Right renal cortex interstitium (tissue), 3 donors: Measurements from ENCODE around the gene ZMIZ1. TPM values are rescaled to one million over a fixed set of nuclear protein-coding genes. Genes with fewer than 3 reads are reported as not detected.

Experiments
- DNase-seq, 3 donors: peaks; one replicate each; pipeline ENCODE4 v3.0.0-alpha.2; 2013; ENCODE audit warnings: low read depth in 3 of 3, low spot score in 2 of 3
- polyA plus RNA-seq, 3 donors: library from polyadenylated mRNA; unstranded; fragments of 120-200 nt; gene quantifications; one replicate each; pipeline ENCODE4 v1.2.1, GENCODE V29; 2013; ENCODE audit not compliant: insufficient read length in 3 of 3

Gene ZMIZ1
- polyA plus RNA-seq, 3 donors = 59.3 to 61.1 (median 61.0) TPM

DNA sequence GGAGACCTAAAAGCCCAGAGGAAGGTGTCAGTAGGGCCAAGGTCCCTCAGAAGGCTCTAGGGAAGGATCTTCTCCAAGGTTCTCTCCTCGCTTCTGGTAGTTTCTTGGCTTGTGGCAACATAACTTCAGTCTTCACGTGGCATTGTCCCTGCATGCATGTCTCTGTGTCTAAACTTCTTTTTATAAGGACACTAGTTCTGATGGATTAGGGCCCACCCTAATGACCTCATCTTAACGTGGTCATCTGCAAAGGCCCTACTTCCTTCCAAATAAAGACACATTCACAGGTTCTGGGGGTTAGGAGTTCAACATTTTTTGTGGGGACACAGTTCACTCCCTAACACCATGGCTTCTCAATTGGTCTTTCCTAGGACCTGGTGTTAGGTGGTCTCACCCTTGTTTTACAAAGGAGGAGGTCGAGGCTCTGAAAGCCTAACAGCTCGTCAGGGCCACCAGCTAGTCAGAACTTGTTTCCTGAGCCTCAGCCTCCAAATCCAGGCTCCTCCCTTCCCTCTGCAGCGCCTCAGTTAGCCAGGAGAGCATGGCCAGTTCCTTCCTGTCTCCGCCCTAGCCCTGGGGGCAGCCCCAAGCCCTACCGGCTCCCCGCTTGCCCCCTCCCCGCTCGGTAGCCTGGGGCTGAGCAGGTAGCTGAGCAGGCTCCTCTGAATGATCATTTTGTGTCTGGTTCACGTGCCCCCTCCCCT is 168.8 kb downstream of the ZMIZ1 start:
- DNase-seq = no peak

DNA sequence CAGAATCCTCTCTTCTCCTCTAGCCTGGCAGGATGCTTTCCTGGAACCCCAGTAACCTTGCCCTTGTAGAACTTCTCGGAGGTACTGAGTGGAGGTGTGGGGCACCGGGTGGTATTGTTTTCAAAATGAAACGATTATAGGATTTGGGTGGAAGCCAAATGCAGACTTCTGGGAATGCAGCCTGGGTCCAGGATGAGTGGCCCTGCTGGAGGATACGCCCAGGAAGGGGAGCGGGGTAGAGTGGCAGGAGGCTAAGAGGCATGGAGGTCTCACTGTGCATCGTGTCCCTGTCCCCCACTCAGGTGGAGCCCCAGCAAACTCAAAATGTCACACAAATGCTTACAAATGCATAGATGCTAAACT is 169.4 kb downstream of the ZMIZ1 start:
- DNase-seq = no peak

DNA sequence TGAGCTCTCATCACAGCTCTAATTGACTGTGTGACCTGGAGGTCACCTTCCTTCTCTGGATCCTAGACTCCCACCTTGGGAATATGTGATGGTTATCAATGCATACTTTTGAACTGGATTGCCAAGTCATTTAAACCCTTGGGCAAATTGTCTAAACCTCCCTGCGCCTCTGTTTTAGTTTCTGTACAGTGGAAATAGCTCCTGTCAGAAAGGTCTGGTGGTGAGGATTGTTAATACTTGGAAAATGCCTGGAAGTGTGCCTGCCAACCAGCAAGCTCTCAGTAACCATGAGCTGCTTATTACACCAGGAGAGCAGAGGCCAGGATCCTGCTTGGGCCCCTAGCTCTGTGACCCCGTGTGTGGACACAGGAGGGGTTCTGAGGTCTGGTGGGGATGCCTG is 169.8 kb downstream of the ZMIZ1 start:
- DNase-seq = no peak

DNA sequence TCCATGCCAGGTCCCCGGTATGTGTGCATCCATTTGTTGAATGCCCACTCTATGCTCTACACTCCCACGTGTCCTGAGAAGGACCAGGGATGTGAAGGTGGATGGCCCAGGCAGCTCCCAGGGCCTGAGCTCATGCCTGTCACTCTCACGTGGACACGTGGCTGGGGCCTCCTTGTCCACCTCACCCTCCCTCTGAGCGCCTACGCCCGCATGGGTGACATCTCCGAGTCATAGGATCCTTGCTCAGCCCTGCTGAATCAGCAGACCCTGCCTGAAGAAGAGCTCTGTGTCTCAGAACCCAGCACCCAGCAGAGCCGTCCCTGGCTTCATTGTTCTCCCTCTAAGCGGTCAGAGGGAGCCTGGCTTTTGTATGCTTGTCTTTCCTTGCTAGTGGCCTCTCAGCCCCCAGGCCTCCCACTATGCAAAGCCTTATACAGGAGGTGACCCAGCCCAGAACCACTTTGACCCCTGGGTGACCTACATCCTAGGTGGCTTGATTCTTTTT is 170.6 kb downstream of the ZMIZ1 start:
- no peak for DNase-seq

DNA sequence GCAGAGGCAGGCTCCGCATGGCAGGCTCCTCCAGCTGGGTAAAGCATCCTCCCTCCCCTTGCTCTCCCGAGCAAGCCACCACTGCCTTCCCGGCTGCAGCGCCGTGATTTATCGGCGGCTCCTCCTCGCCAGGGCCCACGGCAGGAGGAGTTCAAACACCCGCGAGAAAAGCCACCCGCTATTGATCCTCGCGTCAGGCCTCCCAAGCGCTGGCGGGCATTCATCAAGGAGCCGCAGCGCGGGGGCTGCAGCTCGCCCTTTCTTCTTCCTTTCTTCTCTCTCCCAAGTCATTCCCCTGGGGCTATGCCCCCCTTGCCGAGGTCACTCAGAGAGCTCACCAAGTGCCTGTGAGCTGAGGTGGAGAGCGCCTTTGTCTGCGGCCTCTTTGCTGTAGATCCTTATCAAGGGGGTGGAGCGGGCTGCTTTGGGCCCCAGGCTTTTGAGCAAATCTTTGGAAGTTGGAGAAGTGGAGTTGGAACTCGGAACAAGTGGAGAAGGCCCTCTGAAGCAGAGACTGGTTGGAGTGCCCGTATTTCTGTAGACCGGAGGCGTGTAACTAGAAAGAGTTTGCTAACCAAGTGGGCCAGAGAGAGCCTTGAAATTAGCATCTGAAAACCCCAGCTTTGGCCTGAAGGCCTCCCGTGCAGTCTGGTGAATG is 171.3 kb downstream of the ZMIZ1 start:
- no peak for DNase-seq

DNA sequence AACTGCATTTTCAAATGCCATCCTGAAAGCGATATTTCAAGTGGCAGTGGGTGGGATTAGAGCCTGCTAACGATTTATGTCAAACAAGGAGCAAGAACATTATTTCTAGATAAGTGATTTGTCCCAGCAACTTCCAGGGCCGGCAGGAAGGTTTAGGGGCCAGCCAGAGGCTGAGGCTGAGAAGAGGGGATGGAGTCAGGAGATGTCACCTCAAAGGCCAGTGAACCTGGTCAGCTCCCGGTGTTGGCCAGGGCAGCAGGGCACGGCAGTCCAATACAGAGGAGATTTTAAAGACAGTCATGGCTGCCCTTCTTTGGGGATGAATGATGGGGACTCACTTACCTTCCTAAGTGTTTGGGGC is 172.8 kb downstream of the ZMIZ1 start:
- DNase-seq = no peak

DNA sequence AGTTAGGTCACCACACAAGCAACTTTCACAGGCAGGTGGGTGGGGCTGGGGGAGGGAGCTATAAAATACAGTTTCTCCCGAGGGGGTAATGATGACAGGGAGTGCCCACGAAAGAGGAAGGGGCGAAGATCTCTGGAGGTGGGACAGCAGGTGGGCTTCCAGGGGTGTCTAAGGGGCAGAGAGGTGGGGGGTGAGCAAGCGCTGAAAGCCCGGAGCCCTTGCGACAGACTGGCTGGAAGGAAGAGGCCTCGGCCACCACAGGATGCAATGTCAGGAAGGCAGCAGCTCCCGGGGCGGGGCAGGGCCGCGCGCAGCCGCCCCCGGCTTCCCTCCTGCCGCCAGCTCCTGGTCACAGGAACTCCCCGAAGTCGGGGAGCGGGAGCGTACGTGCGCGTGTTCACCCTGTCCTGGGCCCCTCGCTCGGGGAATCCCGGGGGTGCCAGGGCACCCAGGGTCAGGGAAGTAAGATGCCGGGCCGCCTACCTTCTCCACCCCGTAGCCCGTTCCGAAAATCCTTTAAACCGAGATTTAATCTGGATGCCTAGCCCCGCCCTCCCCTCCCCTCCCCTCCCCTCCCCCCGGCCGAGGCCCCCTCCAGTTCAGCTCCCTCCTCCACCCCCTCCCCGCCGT is 173.3 kb downstream of the ZMIZ1 start:
- DNase-seq = no peak

DNA sequence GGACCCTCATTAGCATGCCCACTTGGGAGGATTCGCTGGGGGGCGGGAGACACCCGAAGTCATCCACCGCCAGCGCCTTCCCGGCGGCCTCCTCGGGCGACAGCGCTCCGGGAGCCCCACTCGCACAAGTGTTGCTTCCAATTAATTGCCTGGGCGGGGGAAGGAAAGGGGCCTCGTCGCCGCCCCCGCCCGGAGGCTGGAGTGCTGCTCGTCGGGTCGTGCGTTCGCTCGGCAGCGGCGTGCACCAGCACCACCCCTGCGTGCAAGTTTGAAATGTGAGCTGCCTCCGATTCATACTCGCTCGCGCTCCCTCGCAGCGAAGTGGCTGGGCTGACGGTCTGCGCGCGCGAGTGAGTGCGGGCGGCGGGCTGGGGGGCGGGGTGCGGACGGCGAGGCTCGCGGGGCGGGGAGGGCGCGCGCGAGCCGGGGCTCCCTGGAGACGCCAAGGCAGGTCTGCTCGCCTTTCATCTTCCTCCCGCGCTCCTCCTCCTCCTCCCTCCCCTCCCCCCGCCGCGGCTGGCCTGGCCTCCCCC is 173.9 kb downstream of the ZMIZ1 start:
- no peak for DNase-seq

DNA sequence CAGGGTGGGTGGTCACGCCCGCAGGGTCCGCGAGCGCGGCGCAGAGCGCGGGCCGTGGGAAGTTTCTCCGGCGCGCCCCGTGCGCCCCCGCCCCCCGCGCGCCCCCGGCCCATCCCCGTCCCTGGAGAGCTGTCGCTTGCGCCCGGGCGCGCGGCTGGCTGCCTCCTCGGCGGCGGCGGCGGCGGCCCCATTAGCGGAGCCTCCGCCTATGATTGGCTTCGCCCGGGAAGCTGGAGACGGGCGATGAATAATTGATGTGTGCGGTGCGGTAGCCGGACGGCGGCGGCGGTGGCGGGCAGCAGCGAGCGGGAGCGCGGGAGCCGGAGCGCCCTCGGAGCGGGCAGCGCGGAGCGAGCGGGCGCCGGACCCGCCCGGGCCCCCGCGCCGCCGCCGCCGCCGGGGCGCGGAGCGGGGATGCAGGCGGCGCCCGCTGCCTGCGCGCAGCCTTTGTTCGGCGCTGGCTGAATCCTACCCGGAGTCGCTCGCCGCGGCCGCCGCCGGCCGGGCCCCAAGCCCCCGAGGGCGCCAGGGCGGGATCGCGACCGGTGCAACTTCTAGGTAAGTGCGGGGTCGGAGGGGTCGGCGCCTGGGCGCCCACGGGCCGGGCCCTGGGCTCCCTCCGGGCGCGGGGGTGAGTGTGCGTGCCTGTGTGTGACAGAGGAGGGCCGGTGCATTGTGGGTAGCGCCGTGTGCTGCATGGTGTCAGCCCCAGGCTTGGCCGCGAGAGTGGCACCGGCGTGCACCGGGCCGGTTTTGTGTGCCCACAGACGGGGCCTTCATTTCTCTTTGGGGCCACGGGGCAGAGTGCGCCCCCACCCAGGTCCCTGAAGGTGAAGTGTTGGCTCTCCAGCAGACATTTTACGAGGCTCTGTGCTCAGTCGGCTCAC is 174.7 kb downstream of the ZMIZ1 start:
- DNase-seq = no peak

DNA sequence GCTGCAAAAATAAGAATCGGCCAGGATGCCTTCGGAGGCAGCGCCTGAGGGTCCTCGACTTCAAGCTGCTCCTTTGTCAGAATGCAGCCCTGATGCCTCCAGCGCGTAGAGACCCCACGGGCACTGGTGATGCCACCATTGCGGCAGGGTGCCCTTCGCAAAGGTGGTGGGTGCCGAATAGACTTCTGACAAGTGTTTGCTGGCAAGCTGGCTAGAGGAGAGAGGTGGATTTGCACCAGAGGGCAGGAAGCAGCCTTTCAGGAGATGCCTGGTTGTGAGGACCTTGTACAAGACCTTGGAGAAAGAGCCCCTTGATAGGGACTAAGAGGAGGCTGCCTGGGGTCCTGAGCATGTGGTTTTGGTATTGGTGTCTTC is 175.3 kb downstream of the ZMIZ1 start:
- no peak for DNase-seq

DNA sequence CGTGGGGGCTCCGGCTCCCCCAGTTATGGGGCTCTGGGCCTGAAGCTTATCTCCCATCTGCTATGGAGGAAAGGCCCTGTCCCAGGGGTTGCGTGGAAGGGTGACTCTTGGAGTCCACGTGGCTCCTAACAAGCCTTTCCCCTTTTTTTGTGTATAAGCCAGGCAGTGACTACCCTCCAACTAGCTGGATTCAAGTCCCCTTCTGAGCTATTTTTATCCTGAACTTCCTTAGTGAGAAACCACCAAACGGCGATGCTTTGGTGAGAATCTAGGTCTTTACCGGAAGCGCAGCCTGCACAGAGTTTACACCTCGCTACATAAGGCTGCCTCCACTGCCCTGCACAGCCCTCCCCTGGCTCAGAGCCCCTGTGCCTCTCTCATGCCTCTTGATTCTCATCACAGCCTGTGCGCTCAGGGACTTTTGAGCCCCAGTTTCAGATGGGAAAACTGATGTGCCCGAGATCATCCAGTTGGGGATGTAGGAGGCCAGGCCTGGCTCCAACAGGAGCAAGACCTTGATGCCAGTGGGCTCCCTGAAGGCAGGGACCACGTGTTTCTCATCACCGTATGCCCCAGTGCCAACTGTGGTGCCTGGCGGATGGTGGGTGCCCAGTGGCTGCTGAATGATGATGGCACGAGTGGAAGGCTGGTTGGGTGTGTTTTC is 176.2 kb downstream of the ZMIZ1 start:
- DNase-seq = no peak

DNA sequence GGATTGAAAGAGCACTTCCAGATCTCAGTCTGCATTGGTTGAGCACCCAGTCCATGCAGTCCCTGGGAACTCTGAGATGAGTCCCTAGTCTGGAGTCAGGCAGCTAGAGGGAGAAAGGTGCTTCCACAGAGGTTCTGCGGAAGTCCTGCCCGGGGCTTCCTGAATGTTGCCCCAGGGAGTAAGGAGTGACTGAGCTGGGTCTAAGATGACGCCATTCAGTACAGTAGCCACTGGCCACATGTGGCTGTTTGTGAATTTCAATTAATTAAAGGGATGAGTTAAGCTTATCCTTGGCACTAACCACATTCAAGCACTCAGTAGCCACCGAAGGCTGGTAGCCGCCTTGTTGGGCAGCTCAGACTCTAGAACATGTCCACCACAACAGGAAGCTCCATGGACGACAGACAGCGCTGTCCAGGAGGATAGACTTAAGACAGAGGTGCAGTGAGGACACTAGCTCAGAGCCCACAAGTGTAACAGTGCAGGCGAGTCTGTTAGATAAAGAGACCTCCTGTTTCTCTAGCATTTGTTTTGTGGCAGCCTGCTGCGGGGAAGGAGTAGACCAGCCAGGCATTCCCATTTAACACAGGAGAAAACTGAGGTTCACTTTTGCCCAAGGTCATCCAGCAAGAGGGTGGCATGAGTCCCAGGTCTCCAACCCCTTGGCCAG is 176.9 kb downstream of the ZMIZ1 start:
- no peak for DNase-seq

DNA sequence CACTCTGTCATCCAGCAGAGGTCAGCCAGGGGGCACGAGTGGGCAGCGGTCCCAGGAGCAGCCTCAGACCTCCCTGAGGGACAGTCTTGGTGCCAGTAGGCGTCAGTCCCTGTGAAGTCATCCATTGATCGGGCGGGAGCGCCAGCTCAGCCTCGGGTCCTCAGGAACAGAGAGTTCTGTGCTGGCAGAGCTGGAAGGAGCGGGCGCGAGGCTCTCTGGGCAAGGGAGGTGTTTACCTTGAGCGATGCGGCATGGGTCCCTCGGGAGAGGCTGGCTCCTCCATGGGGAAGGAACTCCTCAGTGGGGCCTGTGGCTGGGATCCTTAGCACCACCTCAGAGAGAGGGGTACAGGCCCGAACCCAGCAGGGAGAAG is 177.4 kb downstream of the ZMIZ1 start:
- DNase-seq = no peak

DNA sequence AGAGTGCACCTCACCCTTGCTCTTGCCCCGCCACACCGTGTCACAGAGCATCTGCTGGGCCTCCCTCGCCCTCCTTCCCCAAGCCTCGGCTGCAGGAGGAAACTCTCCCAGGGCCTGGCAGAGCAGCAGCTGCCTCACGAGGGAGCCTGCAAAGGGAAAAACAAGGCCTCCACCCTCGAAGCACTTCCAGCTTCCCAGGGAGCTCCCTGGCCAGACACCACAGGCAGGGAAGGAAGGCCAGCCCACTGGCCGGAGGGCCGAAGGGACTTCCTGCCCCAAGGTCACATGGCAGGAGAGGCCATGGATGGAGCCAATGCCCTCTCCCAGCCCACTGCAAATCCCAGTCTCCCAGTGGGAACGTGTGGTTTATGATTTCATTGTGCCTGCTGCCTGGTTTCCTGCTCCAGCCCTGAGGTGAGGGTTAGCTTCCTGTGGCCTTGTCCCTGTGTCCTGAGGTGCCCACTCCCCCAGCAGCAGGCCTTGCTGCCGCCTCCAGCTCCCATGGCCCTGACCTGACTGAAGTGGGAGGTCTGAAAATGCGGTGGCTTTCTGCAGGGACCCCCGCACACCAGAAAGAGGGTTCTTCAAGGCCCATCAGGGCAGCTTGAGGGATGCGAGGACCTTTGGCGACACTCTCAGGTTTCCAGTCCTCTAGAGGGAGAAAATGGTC is 178.0 kb downstream of the ZMIZ1 start:
- DNase-seq = no peak

DNA sequence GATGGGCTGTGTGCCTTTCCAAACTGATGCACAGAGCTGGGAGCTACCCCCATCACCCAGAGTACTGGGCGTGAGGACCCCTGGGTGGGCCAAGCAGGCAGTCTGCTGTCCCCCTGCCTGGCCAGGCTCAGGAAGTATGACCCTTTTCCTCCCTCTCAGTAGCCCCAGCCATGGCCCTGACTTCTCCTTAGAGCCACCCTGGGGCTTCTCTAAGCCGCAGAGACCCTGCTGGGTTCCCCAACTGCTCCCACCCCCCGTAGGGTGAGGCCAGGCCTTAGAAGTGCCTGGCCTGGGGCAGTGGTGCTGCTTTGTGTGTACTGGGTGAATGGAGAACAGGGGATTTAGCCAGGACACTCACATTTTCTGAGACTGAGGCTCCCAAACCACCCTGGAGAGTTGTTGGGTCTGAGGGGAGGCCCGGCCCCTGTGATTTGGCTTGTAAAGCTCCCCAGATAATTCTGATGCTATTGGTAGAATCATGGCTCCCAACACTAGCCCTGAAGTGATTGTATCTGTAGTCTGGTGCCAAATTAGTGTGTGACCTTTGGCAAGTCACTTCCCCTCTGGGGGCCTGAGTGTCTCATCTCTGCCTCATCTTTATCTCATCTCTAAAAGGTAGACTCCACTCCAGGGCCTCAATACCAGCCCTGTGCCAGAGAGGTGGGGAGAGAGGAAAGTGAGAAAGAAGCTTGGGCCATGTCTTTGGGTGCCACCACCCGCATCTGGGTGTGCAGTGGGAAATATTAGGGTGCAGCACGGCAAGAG is 178.8 kb downstream of the ZMIZ1 start:
- no peak for DNase-seq

DNA sequence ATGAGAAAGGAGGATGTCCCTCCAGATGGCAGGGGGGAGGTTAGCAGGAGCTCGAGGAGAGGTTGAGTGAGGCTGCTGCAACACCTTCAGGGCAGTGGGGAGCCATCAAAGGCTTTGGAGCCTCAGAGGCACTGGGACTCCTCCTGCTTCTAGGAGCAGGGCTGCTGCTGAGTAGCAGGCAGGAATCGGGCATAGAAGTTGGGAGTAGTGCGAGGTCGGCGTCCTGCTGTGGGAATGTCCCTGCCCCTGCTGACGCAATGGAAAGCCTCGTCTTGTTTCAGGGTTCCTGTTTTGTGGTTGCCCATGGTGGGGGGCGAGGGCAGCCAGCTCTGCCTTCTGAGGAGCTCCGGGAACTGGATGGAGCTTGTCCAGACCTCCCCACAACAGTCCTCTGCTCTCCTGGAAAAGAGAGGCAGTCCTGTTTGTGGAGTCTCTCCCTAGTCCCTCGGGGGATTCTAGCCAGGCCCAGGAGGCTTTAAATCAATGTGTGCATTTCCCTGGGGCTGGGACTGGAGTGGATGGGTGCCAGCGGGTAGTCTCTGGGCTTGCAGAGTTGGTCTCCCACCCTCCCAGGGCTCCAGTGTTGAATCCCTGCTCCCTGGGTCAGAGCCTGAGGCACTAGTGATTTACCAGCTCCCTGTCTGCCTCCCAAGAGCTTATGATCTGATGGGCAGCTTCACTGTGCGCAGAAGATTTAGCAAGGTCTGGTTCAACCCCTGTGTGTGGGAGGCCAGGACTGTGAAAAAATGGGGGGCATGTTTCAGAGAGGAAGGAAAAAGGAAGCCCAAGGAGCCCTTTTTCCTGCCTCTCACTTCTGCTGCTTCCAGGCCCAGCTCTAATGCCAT is 179.8 kb downstream of the ZMIZ1 start:
- no peak for DNase-seq

DNA sequence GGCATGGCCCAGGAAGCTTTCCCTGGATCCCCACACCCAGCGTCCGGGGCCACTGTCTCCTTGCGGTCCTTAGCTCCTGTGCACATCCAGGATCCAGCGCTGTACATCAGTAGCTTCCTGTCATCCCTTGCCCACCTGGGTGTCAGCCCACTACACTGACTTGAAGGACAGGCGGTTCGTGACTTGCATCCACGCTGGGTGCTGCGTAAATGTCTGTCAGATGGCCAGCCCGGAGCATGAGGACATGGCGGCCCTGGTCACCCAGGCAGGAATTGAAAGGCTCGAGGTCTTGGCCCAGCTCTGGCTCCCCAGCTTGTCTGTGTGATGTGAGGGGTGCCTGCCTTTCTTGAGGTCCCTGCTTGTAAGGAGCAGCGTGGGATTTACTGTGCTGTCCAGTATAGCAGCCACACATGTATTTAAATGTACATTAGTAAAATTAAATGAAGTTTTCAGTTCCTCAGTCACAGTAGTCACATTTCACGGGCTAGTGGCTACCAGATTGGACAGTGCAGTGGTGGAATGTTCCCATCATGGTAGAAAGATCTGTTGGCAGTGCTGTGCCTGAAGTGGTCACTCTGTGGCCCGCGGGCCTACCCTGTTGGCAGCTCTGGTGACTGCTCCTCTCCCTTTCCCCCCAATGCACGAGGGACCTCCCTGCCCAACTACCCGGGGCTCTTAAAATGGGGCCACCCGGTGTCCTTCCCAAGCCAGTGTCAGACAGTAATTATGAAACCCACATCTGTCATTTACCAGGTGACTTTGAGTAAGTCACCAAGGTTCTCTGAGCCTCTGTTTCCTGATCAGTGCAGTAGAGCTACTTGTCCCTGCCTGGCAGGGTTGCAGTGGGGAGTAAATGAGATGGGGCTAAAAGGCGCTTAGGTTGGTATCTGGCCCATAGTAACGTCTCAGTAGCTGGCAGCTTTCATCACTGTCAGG is 180.7 kb downstream of the ZMIZ1 start:
- no peak for DNase-seq
